H1 (cell line): ENCODE results near the gene RER1. TPM values are rescaled to one million over a fixed set of nuclear protein-coding genes. Genes with fewer than 3 reads are reported as not detected.

Experiments
- BACH1 ChIP-seq: IDR thresholded peaks from 2 replicates; pipeline ENCODE4 v1.6.1; 2012; ENCODE audit warnings: low read length, improper control_type of control experiment
- CBX8 ChIP-seq: fragments of 300-800, 300-1000 bp; sonication (generic); IDR thresholded peaks from 2 replicates; pipeline ENCODE4 v1.7.1; 2016; ENCODE audit warnings: low read depth, low read length, borderline replicate concordance
- CREB1 ChIP-seq: IDR thresholded peaks from 2 replicates; pipeline ENCODE4 v1.6.1; 2012; ENCODE audit warnings: inconsistent platforms
- EZH2 ChIP-seq: fragments of 200-600 bp; sonication (generic); IDR thresholded peaks from 2 replicates; pipeline ENCODE4 v1.7.1; 2012; ENCODE audit warnings: low read depth, mild to moderate bottlenecking, moderate library complexity, low read length, inconsistent platforms; ENCODE audit not compliant: severe bottlenecking
- PHF8 ChIP-seq: fragments of 200-600 bp; sonication (generic); conservative IDR thresholded peaks from 2 replicates; pipeline ENCODE4 v1.7.1; 2012; ENCODE audit warnings: low read depth, mild to moderate bottlenecking, inconsistent platforms, low read length, moderate library complexity
- POLR2A ChIP-seq, 2 experiments: IDR thresholded peaks; 1 replicate in 1 of 2; 2 replicates in 1 of 2; pipeline ENCODE4 v1.6.1; 2011; ENCODE audit warnings: low read depth in 2 of 2, low read length in 2 of 2, mild to moderate bottlenecking in 2 of 2; ENCODE audit errors: control extremely low read depth in 1 of 2
- POLR2AphosphoS5 ChIP-seq: IDR thresholded peaks from 2 replicates; pipeline ENCODE4 v1.6.1; 2011; ENCODE audit warnings: low read depth, low read length
- RAD21 ChIP-seq, 2 experiments: IDR thresholded peaks in 1 of 2; conservative IDR thresholded peaks in 1 of 2; 2 replicates each; pipeline ENCODE4 v1.6.1; 2011; ENCODE audit warnings: low read depth in 2 of 2, low read length in 2 of 2, improper control_type of control experiment in 1 of 2, inconsistent platforms in 1 of 2, mild to moderate bottlenecking in 1 of 2, moderate library complexity in 1 of 2
- RFX5 ChIP-seq: IDR thresholded peaks from 2 replicates; pipeline ENCODE4 v1.6.1; 2011; ENCODE audit warnings: low read depth, low read length, improper control_type of control experiment, borderline replicate concordance
- SAP30 ChIP-seq: fragments of 300-600 bp; sonication (generic); IDR thresholded peaks from 2 replicates; pipeline ENCODE4 v1.7.1; 2012; ENCODE audit warnings: low read length, moderate library complexity, mild to moderate bottlenecking, inconsistent platforms; ENCODE audit not compliant: insufficient read depth, insufficient replicate concordance
- SP1 ChIP-seq: IDR thresholded peaks from 2 replicates; pipeline ENCODE4 v1.6.1; 2011; ENCODE audit warnings: low read depth, low read length
- SP2 ChIP-seq: IDR thresholded peaks from 2 replicates; pipeline ENCODE4 v1.6.1; 2012; ENCODE audit warnings: mild to moderate bottlenecking, low read length, inconsistent platforms
- TAF7 ChIP-seq: optimal IDR thresholded peaks from 2 replicates; pipeline ENCODE3; 2011; ENCODE audit warnings: low read depth, mild to moderate bottlenecking, inconsistent platforms, low read length, moderate library complexity, borderline replicate concordance
- TBP ChIP-seq: IDR thresholded peaks from 2 replicates; pipeline ENCODE4 v1.6.1; 2011; ENCODE audit warnings: low read depth, low read length, improper control_type of control experiment
- TEAD4 ChIP-seq: IDR thresholded peaks from 2 replicates; pipeline ENCODE4 v1.6.1; 2012; ENCODE audit warnings: low read depth, low read length, inconsistent platforms, mixed read lengths
- YY1 ChIP-seq: IDR thresholded peaks from 2 replicates; pipeline ENCODE4 v1.6.1; 2011; ENCODE audit warnings: low read depth, mild to moderate bottlenecking, low read length
- polyA plus RNA-seq, 7 experiments: library from polyadenylated mRNA; depleted of rRNA in 3 of 7; stranded (reverse) in 5 of 7; unstranded in 2 of 7; fragments of >200 nt in 5 of 7; fragments of 200-250 nt in 2 of 7; gene quantifications; 1 replicate in 5 of 7; 2 replicates in 1 of 7; 4 replicates in 1 of 7; pipeline versions ENCODE4 v1.2.1 to v1.2.3, GENCODE V29; 2011 to 2013; ENCODE audit warnings: missing spikeins in 2 of 7, mixed read lengths in 2 of 7
- total RNA-seq: library from RNA; stranded (reverse); fragmentation: NEBNext Ultra II Directional; extraction: Animal tissue kit (Norgen Biotek cat#: 25700); gene quantifications from 2 replicates; pipeline ENCODE4 v1.2.1, GENCODE V29; 2021
- TF ChIP-seq, protein P1 (sequence below), 3 experiments: IDR thresholded peaks; 1 replicate in 2 of 3; 2 replicates in 1 of 3; pipeline versions ENCODE4 v1.5.1 to v1.6.1; 2011; ENCODE audit warnings: low read length in 3 of 3, mild to moderate bottlenecking in 3 of 3, inconsistent platforms in 2 of 3, low read depth in 1 of 3, moderate library complexity in 1 of 3; ENCODE audit not compliant: insufficient read depth in 1 of 3; ENCODE audit errors: control extremely low read depth in 1 of 3

The RER1 gene
- total and polyA plus RNA-seq, 2 of the 8 experiments (the other 6 are each of a cell fraction or from before 2014, with no cell fraction given): 102 to 134 TPM

- TF ChIP-seq TEAD4: no peak
- no peak for TF ChIP-seq SP2
- peak; percentile 95 for TF ChIP-seq SP1
- no peak for TF ChIP-seq BACH1
- TF ChIP-seq, protein P1, sequence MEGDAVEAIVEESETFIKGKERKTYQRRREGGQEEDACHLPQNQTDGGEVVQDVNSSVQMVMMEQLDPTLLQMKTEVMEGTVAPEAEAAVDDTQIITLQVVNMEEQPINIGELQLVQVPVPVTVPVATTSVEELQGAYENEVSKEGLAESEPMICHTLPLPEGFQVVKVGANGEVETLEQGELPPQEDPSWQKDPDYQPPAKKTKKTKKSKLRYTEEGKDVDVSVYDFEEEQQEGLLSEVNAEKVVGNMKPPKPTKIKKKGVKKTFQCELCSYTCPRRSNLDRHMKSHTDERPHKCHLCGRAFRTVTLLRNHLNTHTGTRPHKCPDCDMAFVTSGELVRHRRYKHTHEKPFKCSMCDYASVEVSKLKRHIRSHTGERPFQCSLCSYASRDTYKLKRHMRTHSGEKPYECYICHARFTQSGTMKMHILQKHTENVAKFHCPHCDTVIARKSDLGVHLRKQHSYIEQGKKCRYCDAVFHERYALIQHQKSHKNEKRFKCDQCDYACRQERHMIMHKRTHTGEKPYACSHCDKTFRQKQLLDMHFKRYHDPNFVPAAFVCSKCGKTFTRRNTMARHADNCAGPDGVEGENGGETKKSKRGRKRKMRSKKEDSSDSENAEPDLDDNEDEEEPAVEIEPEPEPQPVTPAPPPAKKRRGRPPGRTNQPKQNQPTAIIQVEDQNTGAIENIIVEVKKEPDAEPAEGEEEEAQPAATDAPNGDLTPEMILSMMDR (IDR thresholded peaks at IDR 0.05; ENCODE audit: control extremely low read depth in 1 of 3, insufficient read depth in 1 of 3, low read depth in 1 of 3, low read length in 3 of 3): no peak
- peak in 1 of 2 experiments; percentile 67; a peak in 2 of 3 replicates for TF ChIP-seq POLR2A (IDR thresholded peaks at IDR 0.05; ENCODE audit: control extremely low read depth in 1 of 2, low read depth in 2 of 2, low read length in 2 of 2)
- TF ChIP-seq TAF7: peak; percentile 49
- TF ChIP-seq YY1: peak; percentile 92
- TF ChIP-seq RFX5: 0 out of 2 replicates have a peak, but pooled peaks have one; percentile 12
- TF ChIP-seq SAP30: peak; percentile 42
- TF ChIP-seq RAD21 (IDR thresholded peaks at IDR 0.05 in 1 of 2, conservative IDR thresholded peaks at IDR 0.05 in 1 of 2; ENCODE audit: low read depth in 2 of 2, low read length in 2 of 2): no peak
- TF ChIP-seq CREB1: no peak; the same call in 1 of the 2 replicates
- peak; percentile 70; the same call in 1 of the 2 replicates for TF ChIP-seq TBP
- no peak for TF ChIP-seq EZH2
- no peak; the same call in 1 of the 2 replicates for TF ChIP-seq POLR2AphosphoS5
- no peak for TF ChIP-seq CBX8
- peak; percentile 62 for TF ChIP-seq PHF8
Measured at GRCh38 chr1:2391041-2391930, at the start of gene RER1, which contains the start of gene MORN1 (continued).
